Esophagus muscularis mucosa (tissue), 4 donors: ENCODE results near the gene ARTN.

Source experiments
- EP300 ChIP-seq: sonication (generic); formaldehyde crosslinking; IDR thresholded peaks from one replicate; pipeline ENCODE4 v1.6.1; 2017; ENCODE audit warnings: antibody characterized with exemption
- POLR2A ChIP-seq: fragments of 450-650 bp; IDR thresholded peaks from one replicate; pipeline ENCODE4 v1.6.1; 2017; ENCODE audit warnings: antibody characterized with exemption, moderate library complexity, mild to moderate bottlenecking, low read depth
- POLR2AphosphoS5 ChIP-seq, 2 donors: sonication (generic); formaldehyde crosslinking; IDR thresholded peaks; one replicate each; pipeline ENCODE4 v1.6.1; 2017; ENCODE audit warnings: antibody characterized with exemption in 2 of 2
- TF ChIP-seq, protein P1 (sequence below), 3 experiments: fragments of 200-600 bp in 2 of 3; fragments of 450-650 bp in 1 of 3; sonication (generic) in 2 of 3; IDR thresholded peaks; one replicate each; pipeline ENCODE4 v1.5.1; 2017 to 2019; ENCODE audit warnings: antibody characterized with exemption in 3 of 3, mild to moderate bottlenecking in 2 of 3, moderate library complexity in 1 of 3

DNA sequence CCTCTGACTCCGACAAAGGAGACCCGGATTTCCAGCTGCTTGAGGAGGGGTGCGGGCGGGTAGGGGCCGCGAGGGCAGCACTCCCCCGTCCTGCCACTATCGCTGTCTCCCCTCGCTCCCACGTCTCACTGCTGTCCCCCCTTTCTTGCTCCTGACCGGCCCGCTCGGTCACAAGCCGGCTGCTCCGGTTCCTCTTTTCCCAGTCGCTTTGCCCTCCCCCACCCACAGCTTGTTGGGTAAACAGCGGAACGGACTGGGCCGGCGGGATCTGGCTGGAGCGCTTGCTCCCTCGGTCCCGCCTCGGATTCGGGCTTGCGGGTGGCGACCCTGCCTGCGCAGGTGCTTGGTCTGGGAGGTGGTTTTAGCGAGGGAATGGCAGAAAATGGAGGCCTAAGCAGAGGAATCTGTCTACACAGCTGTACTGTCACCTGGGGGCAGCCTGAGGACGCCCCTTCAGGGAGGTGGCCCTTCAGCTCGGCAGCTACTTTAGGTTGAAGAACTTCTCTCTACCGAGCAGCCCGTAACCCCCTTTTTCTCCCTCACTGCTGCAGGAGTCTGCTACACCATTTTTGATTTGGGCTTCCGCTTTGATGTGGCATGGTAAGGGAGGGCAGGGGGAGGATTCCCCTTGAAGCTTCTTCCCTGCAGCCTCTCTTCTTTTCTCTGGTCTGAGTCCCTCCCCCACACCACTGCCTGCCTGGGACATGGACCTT lies 41.8 kb downstream of the ARTN start:
- TF ChIP-seq EP300 (no peak), POLR2A (no peak), POLR2AphosphoS5 (IDR thresholded peaks at IDR 0.05) (no peak)
- TF ChIP-seq, protein P1, sequence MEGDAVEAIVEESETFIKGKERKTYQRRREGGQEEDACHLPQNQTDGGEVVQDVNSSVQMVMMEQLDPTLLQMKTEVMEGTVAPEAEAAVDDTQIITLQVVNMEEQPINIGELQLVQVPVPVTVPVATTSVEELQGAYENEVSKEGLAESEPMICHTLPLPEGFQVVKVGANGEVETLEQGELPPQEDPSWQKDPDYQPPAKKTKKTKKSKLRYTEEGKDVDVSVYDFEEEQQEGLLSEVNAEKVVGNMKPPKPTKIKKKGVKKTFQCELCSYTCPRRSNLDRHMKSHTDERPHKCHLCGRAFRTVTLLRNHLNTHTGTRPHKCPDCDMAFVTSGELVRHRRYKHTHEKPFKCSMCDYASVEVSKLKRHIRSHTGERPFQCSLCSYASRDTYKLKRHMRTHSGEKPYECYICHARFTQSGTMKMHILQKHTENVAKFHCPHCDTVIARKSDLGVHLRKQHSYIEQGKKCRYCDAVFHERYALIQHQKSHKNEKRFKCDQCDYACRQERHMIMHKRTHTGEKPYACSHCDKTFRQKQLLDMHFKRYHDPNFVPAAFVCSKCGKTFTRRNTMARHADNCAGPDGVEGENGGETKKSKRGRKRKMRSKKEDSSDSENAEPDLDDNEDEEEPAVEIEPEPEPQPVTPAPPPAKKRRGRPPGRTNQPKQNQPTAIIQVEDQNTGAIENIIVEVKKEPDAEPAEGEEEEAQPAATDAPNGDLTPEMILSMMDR (IDR thresholded peaks at IDR 0.05): no peak
